GM12878 (cell line): ENCODE results near the gene PIGQ. TPM values are rescaled to one million over a fixed set of nuclear protein-coding genes. Genes with fewer than 3 reads are reported as not detected.

Experiments
- ATAC-seq: fragments of 200-7000 bp; cut with Tn5 transposase; 3 replicates; pipeline ENCODE4 v1.9.1; 2020; ENCODE audit warnings: mild to moderate bottlenecking, moderate library complexity
- BruUV-seq: library from RNA; stranded (reverse); fragments of 400-500 nt; replicated peaks from 2 replicates; lab custom pipeline; 2021; lab: Mats Ljungman, UMichigan
- CTCF ChIA-PET: fragments of 300-600 bp; sonication (Branson Sonifier 250); formaldehyde crosslinking; extraction: SDS; loops from one replicate; lab custom pipeline; 2021; ENCODE audit warnings: inconsistent platforms; lab: Yijun Ruan, JAX
- POLR2A ChIA-PET: fragments of 350-600 bp; formaldehyde crosslinking; extraction: SDS; loops from one replicate; lab custom pipeline; 2021; ENCODE audit warnings: inconsistent platforms; lab: Charles Lee
- RAD21 ChIA-PET: fragments of 300-600 bp; sonication (Branson Sonifier 250); formaldehyde crosslinking; loops from one replicate; lab custom pipeline; 2023; ENCODE audit warnings: antibody characterized with exemption; ENCODE audit not compliant: unreplicated experiment; lab: Charles Lee
- SMC1A ChIA-PET: fragments of 300-600 bp; sonication (Branson Sonifier 250); formaldehyde crosslinking; loops from one replicate; lab custom pipeline; 2023; ENCODE audit not compliant: unreplicated experiment, uncharacterized antibody; lab: Charles Lee
- DNase-seq: peaks from one replicate; pipeline ENCODE4 v3.0.0-alpha.2; 2011; ENCODE audit warnings: low read depth, low spot score
- FAIRE-seq: peaks from 3 replicates; lab custom pipeline; 2011; peaks lifted over from hg19 to GRCh38; lab: Jason Lieb, UNC
- H2AFZ ChIP-seq: 2 replicates; pipeline ENCODE4 v1.6.0; 2011; ENCODE audit warnings: low read depth, low read length, control low read depth; ENCODE audit not compliant: control insufficient read depth
- H3K27ac ChIP-seq: 2 replicates; pipeline ENCODE4 v1.5.1; 2011; ENCODE audit warnings: control low read depth; ENCODE audit not compliant: control insufficient read depth, insufficient read depth
- H3K27me3 ChIP-seq, 2 experiments: replicated peaks in 1 of 2; 2 replicates each; pipeline versions ENCODE4 v1.6.0 to v1.6.1; 2011; ENCODE audit warnings: low read length in 1 of 2; ENCODE audit not compliant: control insufficient read depth in 2 of 2, insufficient read depth in 2 of 2
- H3K36me3 ChIP-seq, 2 experiments: 2 replicates each; pipeline ENCODE4 v1.5.1; 2011; ENCODE audit warnings: low read length in 1 of 2; ENCODE audit not compliant: control insufficient read depth in 2 of 2, insufficient read depth in 2 of 2
- H3K4me1 ChIP-seq: 2 replicates; pipeline ENCODE4 v1.6.1; 2011; ENCODE audit warnings: mild to moderate bottlenecking, low read length, moderate library complexity, mixed read lengths; ENCODE audit not compliant: control insufficient read depth, insufficient read depth
- H3K4me2 ChIP-seq: 2 replicates; pipeline ENCODE4 v1.6.0; 2011; ENCODE audit warnings: control low read depth; ENCODE audit not compliant: control insufficient read depth, insufficient read depth
- H3K4me3 ChIP-seq: fragments of 200-600 bp; sonication (generic); 2 replicates; pipeline ENCODE4 v1.5.1; 2016
- H3K79me2 ChIP-seq: 2 replicates; pipeline ENCODE4 v1.6.0; 2011; ENCODE audit warnings: low read length; ENCODE audit not compliant: control insufficient read depth, insufficient read depth
- H3K9ac ChIP-seq: 2 replicates; pipeline ENCODE4 v1.8.0; 2011; ENCODE audit warnings: low read length, control low read depth, mixed read lengths; ENCODE audit not compliant: control insufficient read depth, insufficient read depth
- H3K9me3 ChIP-seq: replicated peaks from 3 replicates; pipeline ENCODE4 v1.5.1; 2011; ENCODE audit warnings: mild to moderate bottlenecking, low read length; ENCODE audit not compliant: control insufficient read depth, insufficient read depth
- H4K20me1 ChIP-seq: 2 replicates; pipeline ENCODE4 v1.6.0; 2011; ENCODE audit not compliant: control insufficient read depth, insufficient read depth
- ATF3 ChIP-seq: IDR thresholded peaks from 2 replicates; pipeline ENCODE4 v1.6.1; 2011; ENCODE audit warnings: low read depth, mild to moderate bottlenecking, low read length, moderate library complexity, borderline replicate concordance; ENCODE audit errors: extremely low read depth
- CBX5 ChIP-seq: sonication (generic); IDR thresholded peaks from 2 replicates; pipeline ENCODE4 v1.6.1; 2016; ENCODE audit warnings: low read depth, moderate library complexity, mild to moderate bottlenecking, inconsistent platforms
- CEBPB ChIP-seq, 2 experiments: fragments of 150-350 bp in 1 of 2; IDR thresholded peaks; 2 replicates each; pipeline ENCODE4 v1.6.1; 2012 to 2014; ENCODE audit warnings: low read depth in 2 of 2, low read length in 2 of 2, borderline replicate concordance in 1 of 2, inconsistent platforms in 1 of 2
- MYC ChIP-seq: IDR thresholded peaks from 2 replicates; pipeline ENCODE4 v1.6.1; 2011; ENCODE audit warnings: mild to moderate bottlenecking, low read length, moderate library complexity, inconsistent platforms; ENCODE audit not compliant: insufficient read depth, insufficient replicate concordance, insufficient read length, severe bottlenecking
- SREBF1 ChIP-seq: IDR thresholded peaks from 2 replicates; pipeline ENCODE4 v1.6.1; 2012; ENCODE audit warnings: mild to moderate bottlenecking, low read length
- TARDBP ChIP-seq: IDR thresholded peaks from 2 replicates; pipeline ENCODE4 v1.6.1; 2016; ENCODE audit warnings: borderline replicate concordance
- TBL1XR1 ChIP-seq: IDR thresholded peaks from 2 replicates; pipeline ENCODE4 v1.6.1; 2012; ENCODE audit warnings: low read depth, low read length, improper control_type of control experiment
- ZNF622 ChIP-seq: fragments of 450-650 bp; IDR thresholded peaks from 2 replicates; pipeline ENCODE4 v1.6.1; 2017; ENCODE audit warnings: mild to moderate bottlenecking, inconsistent platforms
- ZNF687 ChIP-seq: fragments of 450-650 bp; IDR thresholded peaks from 2 replicates; pipeline ENCODE4 v1.6.1; 2017; ENCODE audit warnings: mild to moderate bottlenecking, moderate library complexity
- WGBS: methylation state at CpG from one replicate; pipeline ENCODE4 v1.1.6; 2016; ENCODE audit warnings: low lambda C conversion rate; ENCODE audit not compliant: insufficient replicate concordance, insufficient coverage; ENCODE audit errors: missing lambda C conversion rate; 5-methylcytosine and 5-hydroxymethylcytosine counted together
- in situ Hi-C: fragments of 300-500 bp; cut with MboI; formaldehyde crosslinking; loops from 9 replicates; pipeline ENCODE4 v1.14.3; 2018; ENCODE audit warnings: mixed read lengths
- intact Hi-C: fragments of 100-400 bp; cut with micrococcal nuclease; formaldehyde crosslinking; loops from one replicate; pipeline ENCODE4 v1.14.2; 2022; ENCODE audit not compliant: unreplicated experiment
- polyA plus RNA-seq, 11 experiments: library from polyadenylated mRNA; depleted of rRNA in 4 of 11; unstranded in 6 of 11; stranded (reverse) in 5 of 11; fragments of >200 nt; fragmentation: Nextera tagmentation in 4 of 11; fragmentation: Illumina TruSeq in 1 of 11; extraction: Ambion mirVana in 4 of 11; extraction: Trizol in 1 of 11; gene quantifications; 1 replicate in 1 of 11; 2 replicates in 10 of 11; pipeline versions ENCODE4 v1.2.1 to v1.2.3, GENCODE V29; 2011 to 2016; ENCODE audit warnings: inconsistent platforms in 2 of 11, missing spikeins in 2 of 11, low read depth in 1 of 11
- total RNA-seq, 4 experiments: library from RNA; depleted of rRNA in 3 of 4; stranded (reverse); fragments of >200 nt in 3 of 4; fragmentation: Illumina TruSeq in 1 of 4; extraction: Trizol in 1 of 4; gene quantifications; 2 replicates each; pipeline versions ENCODE4 v1.2.1 to v1.2.3, GENCODE V29; 2013 to 2021
- TF ChIP-seq, protein P1 (sequence below): fragments of 450-650 bp; IDR thresholded peaks from 2 replicates; pipeline ENCODE4 v1.6.1; 2016; ENCODE audit warnings: mild to moderate bottlenecking
- TF ChIP-seq, protein P2 (sequence below): fragments of 450-650 bp; IDR thresholded peaks from 2 replicates; pipeline ENCODE4 v1.6.1; 2018; ENCODE audit warnings: borderline replicate concordance, mild to moderate bottlenecking; ENCODE audit not compliant: partially characterized antibody

PIGQ gene
- total and polyA plus RNA-seq, 10 of the 15 experiments (the other 5 are each of a cell fraction or from before 2014, with no cell fraction given), result 1.8 to 31.3 (median 17.5) TPM; not detected in 1

- H3K36me3 ChIP-seq, result peaks cover 0 to 21% of the 10 kb centered on the region in 2 experiments; a peak in 2 of 4 replicates
- in situ Hi-C loops, result no loop called here
- POLR2A ChIA-PET, result no interaction called here
- H3K79me2 ChIP-seq, result no peaks in the 10 kb centered on the region
- H3K27me3 ChIP-seq, result no peaks in the 10 kb centered on the region
- no peak overlapping the region for H3K4me2 ChIP-seq
- FAIRE-seq (no peak), DNase-seq (no peak), ATAC-seq (no peak)
- BruUV-seq, result no TSS peak
- H4K20me1 ChIP-seq, result no peaks in the 10 kb centered on the region
- RAD21 ChIA-PET, result no interaction called here
- CTCF ChIA-PET, result no interaction called here
- SMC1A ChIA-PET, result no interaction called here
- no peak overlapping the region for H3K4me3 ChIP-seq
- H3K4me1 ChIP-seq, result no peaks in the 10 kb centered on the region
- H3K27ac ChIP-seq, result no peak overlapping the region
- 98% methylated on average over 26 of the region's 28 CpGs for WGBS
- no peak overlapping the region for H2AFZ ChIP-seq
- no peak overlapping the region for H3K9ac ChIP-seq
- H3K9me3 ChIP-seq, result no peaks in the 10 kb centered on the region
- intact Hi-C loops, result no loop called here
- TF ChIP-seq ATF3 (no peak), CEBPB (IDR thresholded peaks at IDR 0.05; ENCODE audit: borderline replicate concordance in 1 of 2, low read depth in 2 of 2, low read length in 2 of 2) (no peak), ZNF622 (no peak), SREBF1 (no peak), ZNF687 (no peak), TBL1XR1 (no peak), TARDBP (no peak), CBX5 (no peak), MYC (no peak)
- TF ChIP-seq, protein P1, sequence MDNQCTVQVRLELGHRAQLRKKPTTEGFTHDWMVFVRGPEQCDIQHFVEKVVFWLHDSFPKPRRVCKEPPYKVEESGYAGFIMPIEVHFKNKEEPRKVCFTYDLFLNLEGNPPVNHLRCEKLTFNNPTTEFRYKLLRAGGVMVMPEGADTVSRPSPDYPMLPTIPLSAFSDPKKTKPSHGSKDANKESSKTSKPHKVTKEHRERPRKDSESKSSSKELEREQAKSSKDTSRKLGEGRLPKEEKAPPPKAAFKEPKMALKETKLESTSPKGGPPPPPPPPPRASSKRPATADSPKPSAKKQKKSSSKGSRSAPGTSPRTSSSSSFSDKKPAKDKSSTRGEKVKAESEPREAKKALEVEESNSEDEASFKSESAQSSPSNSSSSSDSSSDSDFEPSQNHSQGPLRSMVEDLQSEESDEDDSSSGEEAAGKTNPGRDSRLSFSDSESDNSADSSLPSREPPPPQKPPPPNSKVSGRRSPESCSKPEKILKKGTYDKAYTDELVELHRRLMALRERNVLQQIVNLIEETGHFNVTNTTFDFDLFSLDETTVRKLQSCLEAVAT, result no peak
- TF ChIP-seq, protein P2, sequence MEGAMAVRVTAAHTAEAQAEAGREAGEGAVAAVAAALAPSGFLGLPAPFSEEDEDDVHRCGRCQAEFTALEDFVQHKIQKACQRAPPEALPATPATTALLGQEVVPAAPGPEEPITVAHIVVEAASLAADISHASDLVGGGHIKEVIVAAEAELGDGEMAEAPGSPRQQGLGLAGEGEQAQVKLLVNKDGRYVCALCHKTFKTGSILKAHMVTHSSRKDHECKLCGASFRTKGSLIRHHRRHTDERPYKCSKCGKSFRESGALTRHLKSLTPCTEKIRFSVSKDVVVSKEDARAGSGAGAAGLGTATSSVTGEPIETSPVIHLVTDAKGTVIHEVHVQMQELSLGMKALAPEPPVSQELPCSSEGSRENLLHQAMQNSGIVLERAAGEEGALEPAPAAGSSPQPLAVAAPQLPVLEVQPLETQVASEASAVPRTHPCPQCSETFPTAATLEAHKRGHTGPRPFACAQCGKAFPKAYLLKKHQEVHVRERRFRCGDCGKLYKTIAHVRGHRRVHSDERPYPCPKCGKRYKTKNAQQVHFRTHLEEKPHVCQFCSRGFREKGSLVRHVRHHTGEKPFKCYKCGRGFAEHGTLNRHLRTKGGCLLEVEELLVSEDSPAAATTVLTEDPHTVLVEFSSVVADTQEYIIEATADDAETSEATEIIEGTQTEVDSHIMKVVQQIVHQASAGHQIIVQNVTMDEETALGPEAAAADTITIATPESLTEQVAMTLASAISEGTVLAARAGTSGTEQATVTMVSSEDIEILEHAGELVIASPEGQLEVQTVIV, result no peak
These were observed 18.6 kb upstream of the PIGQ start for GRCh38 chr16:551210-551609.
